ENCODE data around the gene ATP1A1. TPM values are rescaled to one million over a fixed set of nuclear protein-coding genes. Genes with fewer than 3 reads are reported as not detected.

The ATP1A1 gene
- total RNA-seq, 1 donor from 2014 or later: 78.4 TPM

GRCh38 chr1:116340506-116341231 lies 32.4 kb upstream of the ATP1A1 start:
- Mint-ChIP-seq H3K27me3 (ENCODE audit: unreplicated experiment) (peaks cover 1% of the 10 kb centered on the region), H3K4me3 (ENCODE audit: unreplicated experiment) (no peak overlapping the region), H3K27ac (ENCODE audit: unreplicated experiment) (no peak overlapping the region), H3K36me3 (ENCODE audit: unreplicated experiment) (no peaks in the 10 kb centered on the region), H3K9me3 (ENCODE audit: unreplicated experiment) (no peaks in the 10 kb centered on the region), H3K4me1 (ENCODE audit: low read depth, unreplicated experiment) (peaks cover 19% of the 10 kb centered on the region)
- no peak for TF ChIP-seq CTCF (IDR thresholded peaks at IDR 0.05; ENCODE audit: partially characterized antibody, unreplicated experiment)
- DNase-seq: no peak

- H3K4me1 Mint-ChIP-seq (ENCODE audit: low read depth, unreplicated experiment): peaks cover 31% of the 10 kb centered on the region
- H3K9me3 Mint-ChIP-seq (ENCODE audit: unreplicated experiment): peaks cover 2% of the 10 kb centered on the region
- DNase-seq: no peak
- no peak overlapping the region for H3K4me3 Mint-ChIP-seq (ENCODE audit: unreplicated experiment)
- no peak overlapping the region for H3K27ac Mint-ChIP-seq (ENCODE audit: unreplicated experiment)
- peaks cover 1% of the 10 kb centered on the region for H3K27me3 Mint-ChIP-seq (ENCODE audit: unreplicated experiment)
- no peaks in the 10 kb centered on the region for H3K36me3 Mint-ChIP-seq (ENCODE audit: unreplicated experiment)
- TF ChIP-seq CTCF (IDR thresholded peaks at IDR 0.05; ENCODE audit: partially characterized antibody, unreplicated experiment): no peak
These were observed 30.0 kb upstream of the ATP1A1 start for GRCh38 chr1:116343019-116343418.

- Mint-ChIP-seq H3K27me3 (ENCODE audit: unreplicated experiment) (peaks cover 1% of the 10 kb centered on the region), H3K36me3 (ENCODE audit: unreplicated experiment) (no peaks in the 10 kb centered on the region), H3K9me3 (ENCODE audit: unreplicated experiment) (peaks cover 2% of the 10 kb centered on the region), H3K4me1 (ENCODE audit: low read depth, unreplicated experiment) (peaks cover 32% of the 10 kb centered on the region), H3K27ac (ENCODE audit: unreplicated experiment) (no peak overlapping the region), H3K4me3 (ENCODE audit: unreplicated experiment) (no peak overlapping the region)
- no peak for TF ChIP-seq CTCF (IDR thresholded peaks at IDR 0.05; ENCODE audit: partially characterized antibody, unreplicated experiment)
- no peak for DNase-seq
These were observed 28.0 kb upstream of the ATP1A1 start for GRCh38 chr1:116345011-116345410.

- TF ChIP-seq CTCF (IDR thresholded peaks at IDR 0.05; ENCODE audit: partially characterized antibody, unreplicated experiment): no peak
- Mint-ChIP-seq H3K27ac (ENCODE audit: unreplicated experiment) (peak overlapping the region; percentile 43), H3K9me3 (ENCODE audit: unreplicated experiment) (peaks cover 2% of the 10 kb centered on the region)
These were observed 27.2 kb upstream of the ATP1A1 start for GRCh38 chr1:116345843-116346242.

GRCh38 chr1:116346943-116347673 lies 25.9 kb upstream of the ATP1A1 start:
- Mint-ChIP-seq H3K9me3 (ENCODE audit: unreplicated experiment) (peaks cover 2% of the 10 kb centered on the region), H3K4me1 (ENCODE audit: low read depth, unreplicated experiment) (peaks cover 32% of the 10 kb centered on the region), H3K27ac (ENCODE audit: unreplicated experiment) (peak overlapping the region; percentile 44), H3K4me3 (ENCODE audit: unreplicated experiment) (no peak overlapping the region), H3K27me3 (ENCODE audit: unreplicated experiment) (peaks cover 1% of the 10 kb centered on the region), H3K36me3 (ENCODE audit: unreplicated experiment) (no peaks in the 10 kb centered on the region)
- DNase-seq: no peak
- no peak for TF ChIP-seq CTCF (IDR thresholded peaks at IDR 0.05; ENCODE audit: partially characterized antibody, unreplicated experiment)

More at GRCh38 chr1:116345843-116346242, 27.2 kb upstream of the ATP1A1 start:
- no peaks in the 10 kb centered on the region for H3K36me3 Mint-ChIP-seq (ENCODE audit: unreplicated experiment)
- H3K27me3 Mint-ChIP-seq (ENCODE audit: unreplicated experiment): peaks cover 1% of the 10 kb centered on the region
- no peak for DNase-seq
- peaks cover 32% of the 10 kb centered on the region for H3K4me1 Mint-ChIP-seq (ENCODE audit: low read depth, unreplicated experiment)
- H3K4me3 Mint-ChIP-seq (ENCODE audit: unreplicated experiment): no peak overlapping the region

All from glutamatergic neuron (in vitro differentiated cells).